ENCODE data around the gene CD300A.

DNA sequence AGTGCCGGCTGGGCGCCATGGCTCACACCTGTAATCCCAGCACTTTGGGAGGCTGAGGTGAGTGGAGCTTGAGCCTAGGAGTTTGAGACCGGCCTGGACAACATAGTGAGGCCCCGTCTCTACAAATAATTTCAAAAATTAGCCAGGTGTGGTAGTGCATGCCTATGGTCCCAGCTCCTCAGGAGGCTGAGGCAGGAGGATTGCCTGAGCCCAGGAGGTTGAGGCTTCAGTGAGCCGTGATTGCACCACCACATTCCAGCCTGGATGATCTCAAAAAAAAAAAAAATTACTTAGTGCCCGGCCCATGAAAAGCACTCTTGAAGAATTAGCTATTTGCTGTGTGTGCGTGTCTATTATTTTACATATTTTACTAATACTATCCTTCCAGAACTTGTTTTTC, 24.9 kb upstream of the CD300A start:
- TF ChIP-seq RAD21 (IDR thresholded peaks at IDR 0.05; ENCODE audit: low read depth) (no peak), POLR2A (IDR thresholded peaks at IDR 0.05; ENCODE audit: borderline replicate concordance, extremely low read depth, insufficient read depth, insufficient read length) (no peak), ZNF274 (IDR thresholded peaks at IDR 0.05; ENCODE audit: low read depth, low read length) (no peak), EZH2 (IDR thresholded peaks at IDR 0.05) (no peak), CEBPB (IDR thresholded peaks at IDR 0.05; ENCODE audit: low read depth) (no peak), ZFX (IDR thresholded peaks at IDR 0.05) (no peak), POLR2AphosphoS5 (IDR thresholded peaks at IDR 0.05; ENCODE audit: low read depth, low read length) (no peak), JUND (IDR thresholded peaks at IDR 0.05) (no peak), CBX3 (IDR thresholded peaks at IDR 0.05; ENCODE audit: low read depth) (no peak)
- TF ChIP-seq, protein P1, sequence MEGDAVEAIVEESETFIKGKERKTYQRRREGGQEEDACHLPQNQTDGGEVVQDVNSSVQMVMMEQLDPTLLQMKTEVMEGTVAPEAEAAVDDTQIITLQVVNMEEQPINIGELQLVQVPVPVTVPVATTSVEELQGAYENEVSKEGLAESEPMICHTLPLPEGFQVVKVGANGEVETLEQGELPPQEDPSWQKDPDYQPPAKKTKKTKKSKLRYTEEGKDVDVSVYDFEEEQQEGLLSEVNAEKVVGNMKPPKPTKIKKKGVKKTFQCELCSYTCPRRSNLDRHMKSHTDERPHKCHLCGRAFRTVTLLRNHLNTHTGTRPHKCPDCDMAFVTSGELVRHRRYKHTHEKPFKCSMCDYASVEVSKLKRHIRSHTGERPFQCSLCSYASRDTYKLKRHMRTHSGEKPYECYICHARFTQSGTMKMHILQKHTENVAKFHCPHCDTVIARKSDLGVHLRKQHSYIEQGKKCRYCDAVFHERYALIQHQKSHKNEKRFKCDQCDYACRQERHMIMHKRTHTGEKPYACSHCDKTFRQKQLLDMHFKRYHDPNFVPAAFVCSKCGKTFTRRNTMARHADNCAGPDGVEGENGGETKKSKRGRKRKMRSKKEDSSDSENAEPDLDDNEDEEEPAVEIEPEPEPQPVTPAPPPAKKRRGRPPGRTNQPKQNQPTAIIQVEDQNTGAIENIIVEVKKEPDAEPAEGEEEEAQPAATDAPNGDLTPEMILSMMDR (IDR thresholded peaks at IDR 0.05 in 2 of 3, conservative IDR thresholded peaks at IDR 0.05 in 1 of 3; ENCODE audit: borderline replicate concordance in 1 of 3, insufficient read depth in 1 of 3, low read depth in 2 of 3, low read length in 2 of 3): no peak
